T-helper 1 cell treated with Interleukin-12 subunit alpha and Interleukin-12 subunit beta and Interleukin-4 antibody, amounts not matched to agents 30 μg/mL and 1 μg/mL, for 36 hours (primary cell): ENCODE results near the gene CDK3.

Source experiments
- H3K27ac Mint-ChIP-seq: one replicate; pipeline ENCODE4 v1.8.0; 2021; ENCODE audit warnings: mild to moderate bottlenecking, mixed read lengths
- H3K27me3 Mint-ChIP-seq: one replicate; pipeline ENCODE4 v1.8.0; 2021; ENCODE audit warnings: low read depth, mixed read lengths
- H3K36me3 Mint-ChIP-seq: one replicate; pipeline ENCODE4 v1.8.0; 2021; ENCODE audit warnings: low read depth, mixed read lengths
- H3K4me1 Mint-ChIP-seq: one replicate; pipeline ENCODE4 v1.8.0; 2021; ENCODE audit warnings: low read depth, mixed read lengths
- H3K4me3 Mint-ChIP-seq: one replicate; pipeline ENCODE4 v1.8.0; 2021; ENCODE audit warnings: mild to moderate bottlenecking, moderate library complexity, mixed read lengths
- H3K9me3 Mint-ChIP-seq: one replicate; pipeline ENCODE4 v1.8.0; 2021; ENCODE audit warnings: mixed read lengths

The CDK3 gene

GRCh38 chr17:76017481-76018339 lies 17.1 kb downstream of the CDK3 start:
- H3K27ac Mint-ChIP-seq, result no peak overlapping the region
- no peaks in the 10 kb centered on the region for H3K36me3 Mint-ChIP-seq
- H3K4me1 Mint-ChIP-seq, result peaks cover 2% of the 10 kb centered on the region
- H3K27me3 Mint-ChIP-seq, result peaks cover 8% of the 10 kb centered on the region
- H3K4me3 Mint-ChIP-seq, result no peak overlapping the region
- no peaks in the 10 kb centered on the region for H3K9me3 Mint-ChIP-seq

- H3K4me1 Mint-ChIP-seq, result peaks cover 2% of the 10 kb centered on the region
- H3K4me3 Mint-ChIP-seq, result no peak overlapping the region
- H3K27ac Mint-ChIP-seq, result no peak overlapping the region
- peaks cover 8% of the 10 kb centered on the region for H3K27me3 Mint-ChIP-seq
- no peaks in the 10 kb centered on the region for H3K9me3 Mint-ChIP-seq
- H3K36me3 Mint-ChIP-seq, result no peaks in the 10 kb centered on the region
Observed at GRCh38 chr17:76018340-76018680, 17.7 kb downstream of the CDK3 start.

DNA sequence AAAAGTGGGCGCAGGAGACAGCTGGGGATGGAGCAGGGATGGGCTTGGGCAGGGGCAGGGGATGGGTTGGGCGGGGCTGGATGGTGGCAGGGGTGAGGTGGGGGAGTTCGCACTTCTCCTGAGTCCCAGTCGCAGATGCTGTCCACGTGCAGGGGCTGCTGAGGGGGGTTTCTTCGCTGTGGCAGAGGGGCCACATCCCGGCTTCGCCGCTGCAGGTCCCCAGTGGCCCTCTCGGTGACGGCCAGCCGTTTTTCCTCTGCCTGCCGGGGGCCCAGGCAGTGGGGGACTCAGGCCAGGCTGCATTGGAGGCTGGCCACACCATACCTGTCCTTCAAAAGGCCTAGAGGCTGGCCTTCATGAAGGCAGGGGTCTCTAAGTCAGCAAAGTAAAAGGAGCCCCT lies 18.1 kb downstream of the CDK3 start:
- Mint-ChIP-seq H3K27ac (no peak overlapping the region), H3K4me1 (peaks cover 2% of the 10 kb centered on the region)

GRCh38 chr17:76019833-76020467 lies 19.3 kb downstream of the CDK3 start:
- Mint-ChIP-seq H3K4me3 (no peak overlapping the region), H3K27me3 (peaks cover 8% of the 10 kb centered on the region), H3K27ac (no peak overlapping the region), H3K36me3 (no peaks in the 10 kb centered on the region), H3K4me1 (no peaks in the 10 kb centered on the region), H3K9me3 (no peaks in the 10 kb centered on the region)

More for the DNA sequence above, 18.1 kb downstream of the CDK3 start:
- Mint-ChIP-seq H3K4me3 (no peak overlapping the region), H3K36me3 (no peaks in the 10 kb centered on the region), H3K9me3 (no peaks in the 10 kb centered on the region), H3K27me3 (peaks cover 8% of the 10 kb centered on the region)

- no peak overlapping the region for H3K4me3 Mint-ChIP-seq
- no peak overlapping the region for H3K27ac Mint-ChIP-seq
- no peaks in the 10 kb centered on the region for H3K36me3 Mint-ChIP-seq
- H3K4me1 Mint-ChIP-seq, result no peaks in the 10 kb centered on the region
- no peaks in the 10 kb centered on the region for H3K9me3 Mint-ChIP-seq
- peaks cover 8% of the 10 kb centered on the region for H3K27me3 Mint-ChIP-seq
Observed at GRCh38 chr17:76022285-76022684, 21.6 kb downstream of the CDK3 start.

GRCh38 chr17:76022973-76023899 lies 22.6 kb downstream of the CDK3 start:
- H3K4me1 Mint-ChIP-seq, result no peaks in the 10 kb centered on the region
- no peak overlapping the region for H3K27ac Mint-ChIP-seq
- no peaks in the 10 kb centered on the region for H3K36me3 Mint-ChIP-seq
- H3K27me3 Mint-ChIP-seq, result peaks cover 8% of the 10 kb centered on the region
- no peaks in the 10 kb centered on the region for H3K9me3 Mint-ChIP-seq
- H3K4me3 Mint-ChIP-seq, result no peak overlapping the region

DNA sequence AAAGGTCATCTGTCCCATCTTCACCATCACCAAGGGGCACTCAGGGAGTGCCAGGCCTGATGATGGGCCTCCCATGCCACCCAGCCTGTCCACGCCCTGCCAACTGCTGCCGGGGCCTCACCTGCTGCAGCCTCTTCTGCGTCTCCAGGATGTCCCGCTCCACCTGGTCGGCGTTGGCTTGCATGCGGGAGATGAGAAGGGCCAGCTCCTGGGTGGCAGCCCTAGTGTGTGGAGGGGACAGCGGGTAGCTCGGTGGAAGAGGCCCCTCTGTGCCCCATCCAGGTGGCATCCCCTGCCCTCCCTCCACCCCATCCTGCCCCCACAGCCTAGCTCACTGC lies 23.2 kb downstream of the CDK3 start:
- H3K27me3 Mint-ChIP-seq, result peaks cover 8% of the 10 kb centered on the region
- no peaks in the 10 kb centered on the region for H3K4me1 Mint-ChIP-seq
- H3K27ac Mint-ChIP-seq, result no peak overlapping the region
- no peaks in the 10 kb centered on the region for H3K36me3 Mint-ChIP-seq
- H3K9me3 Mint-ChIP-seq, result no peaks in the 10 kb centered on the region
- no peak overlapping the region for H3K4me3 Mint-ChIP-seq

- Mint-ChIP-seq H3K36me3 (no peaks in the 10 kb centered on the region), H3K4me3 (no peak overlapping the region), H3K9me3 (no peaks in the 10 kb centered on the region), H3K4me1 (peaks cover 2% of the 10 kb centered on the region), H3K27me3 (peaks cover 8% of the 10 kb centered on the region), H3K27ac (no peak overlapping the region)
Observed at GRCh38 chr17:76024353-76024752, 23.7 kb downstream of the CDK3 start.

DNA sequence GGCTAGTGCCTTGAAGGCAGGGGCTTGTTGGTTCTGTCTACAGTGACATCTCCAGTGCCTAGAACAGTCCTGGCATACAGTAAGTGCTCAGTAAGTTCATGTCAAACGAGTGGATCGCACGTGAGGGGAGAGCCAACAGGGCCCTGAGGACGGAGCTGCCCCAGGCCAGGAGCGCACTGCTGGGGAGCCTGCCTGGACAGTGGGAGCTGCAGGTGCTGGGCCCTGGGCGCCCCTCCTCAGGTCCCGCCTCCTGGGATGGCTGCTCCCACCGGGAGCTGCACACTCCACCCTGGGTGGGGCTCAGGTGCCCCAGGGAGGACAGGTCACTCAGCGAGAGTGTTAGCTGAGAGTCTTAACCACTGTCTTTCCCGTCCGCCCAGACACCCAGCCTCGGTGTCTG lies 24.6 kb downstream of the CDK3 start:
- H3K36me3 Mint-ChIP-seq, result no peaks in the 10 kb centered on the region
- no peak overlapping the region for H3K4me3 Mint-ChIP-seq
- H3K27ac Mint-ChIP-seq, result no peak overlapping the region
- H3K9me3 Mint-ChIP-seq, result no peaks in the 10 kb centered on the region
- peaks cover 7% of the 10 kb centered on the region for H3K4me1 Mint-ChIP-seq
- peaks cover under 1% of the 10 kb centered on the region for H3K27me3 Mint-ChIP-seq

DNA sequence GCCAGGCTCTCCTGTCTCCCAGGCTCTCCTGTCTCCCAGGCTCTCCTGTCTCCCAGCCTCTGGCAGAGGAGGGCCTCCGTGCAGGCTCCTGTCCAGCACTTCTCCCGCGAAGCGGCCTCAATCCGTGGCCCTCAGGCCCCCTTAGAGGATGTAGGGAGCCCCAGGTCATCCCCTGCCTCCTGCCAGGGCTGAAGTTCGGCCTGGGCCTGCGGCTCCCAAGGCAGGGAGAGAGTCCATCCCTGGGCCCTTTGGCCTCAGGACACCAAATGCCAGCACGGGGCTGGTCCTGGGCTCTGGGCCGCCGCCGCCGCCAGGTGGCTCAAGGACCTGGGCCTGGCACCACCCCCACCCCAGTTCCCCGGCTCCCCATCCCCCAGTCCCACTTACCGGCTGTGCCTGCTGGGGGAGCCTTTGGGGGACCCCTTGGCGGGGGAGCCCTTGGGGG lies 26.1 kb downstream of the CDK3 start:
- Mint-ChIP-seq H3K27ac (no peak overlapping the region), H3K4me3 (no peak overlapping the region), H3K9me3 (no peaks in the 10 kb centered on the region), H3K36me3 (no peaks in the 10 kb centered on the region), H3K27me3 (no peaks in the 10 kb centered on the region), H3K4me1 (peaks cover 7% of the 10 kb centered on the region)

GRCh38 chr17:76027159-76027839 lies 26.6 kb downstream of the CDK3 start, which contains the start of gene EVPL:
Gene EVPL, minus strand, starts transcription at chr17:76027306. Its CDS starts 108 bp downstream, at chr17:76027198.
- Mint-ChIP-seq H3K27ac (no peak within 1 kb of the TSS), H3K36me3 (no peaks in the 10 kb centered on the region), H3K9me3 (no peaks in the 10 kb centered on the region), H3K27me3 (no peaks in the 10 kb centered on the region), H3K4me3 (no peak within 1 kb of the TSS), H3K4me1 (peaks cover 7% of the 10 kb centered on the region)

- Mint-ChIP-seq H3K27me3 (no peaks in the 10 kb centered on the region), H3K9me3 (no peaks in the 10 kb centered on the region), H3K27ac (no peak overlapping the region)
Observed at GRCh38 chr17:76032073-76032779, 31.6 kb downstream of the CDK3 start.

DNA sequence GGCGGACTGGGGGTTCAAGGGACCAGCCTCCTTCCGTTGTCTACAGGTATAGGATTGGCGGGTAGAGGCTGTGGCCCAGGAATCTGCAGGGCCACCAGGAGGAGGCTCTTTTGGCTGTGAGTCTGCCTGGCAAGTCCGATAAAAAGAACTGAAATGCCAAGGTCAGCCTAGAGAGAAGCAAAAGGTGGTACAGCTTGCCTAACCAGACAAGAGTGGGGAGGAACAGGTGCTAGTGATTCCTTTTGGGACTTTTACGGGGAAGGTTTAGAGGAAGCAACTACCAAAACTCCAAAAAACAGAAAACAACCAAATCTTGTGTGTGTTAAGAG lies 32.1 kb downstream of the CDK3 start:
- peaks cover 9% of the 10 kb centered on the region for H3K4me1 Mint-ChIP-seq
- no peaks in the 10 kb centered on the region for H3K27me3 Mint-ChIP-seq
- H3K27ac Mint-ChIP-seq, result no peak overlapping the region
- no peak overlapping the region for H3K4me3 Mint-ChIP-seq
- no peaks in the 10 kb centered on the region for H3K9me3 Mint-ChIP-seq
- peaks cover 2% of the 10 kb centered on the region for H3K36me3 Mint-ChIP-seq

More at GRCh38 chr17:76032073-76032779, 31.6 kb downstream of the CDK3 start:
- Mint-ChIP-seq H3K4me1 (peaks cover 9% of the 10 kb centered on the region), H3K4me3 (no peak overlapping the region), H3K36me3 (peaks cover 2% of the 10 kb centered on the region)

GRCh38 chr17:76033139-76033538 lies 32.5 kb downstream of the CDK3 start:
- Mint-ChIP-seq H3K9me3 (no peaks in the 10 kb centered on the region), H3K27me3 (no peaks in the 10 kb centered on the region), H3K36me3 (peaks cover 4% of the 10 kb centered on the region), H3K4me1 (peaks cover 9% of the 10 kb centered on the region), H3K27ac (no peak overlapping the region), H3K4me3 (no peak overlapping the region)
